Neural cell (in vitro differentiated cells): ENCODE measurements around the gene COL6A2. TPM values are rescaled to one million over a fixed set of nuclear protein-coding genes. Genes with fewer than 3 reads are reported as not detected.
"Not testable (repeated sequence)": the region's sequence is repeated elsewhere in the genome, so short reads cannot be mapped to it uniquely, and the experiment has no call there.

ENCODE experiments used
- H2AFZ ChIP-seq: fragments of 200-600, 300-800 bp; sonication (generic), shearing (Covaris generic); 2 replicates; pipeline ENCODE4 v1.6.0; 2014; ENCODE audit warnings: low read depth, mild to moderate bottlenecking, antibody characterized with exemption, low read length, moderate library complexity
- H3F3A ChIP-seq: fragments of 200-600 bp; shearing (Covaris generic); 2 replicates; pipeline ENCODE4 v1.6.1; 2016; ENCODE audit warnings: mild to moderate bottlenecking, moderate library complexity, mixed read lengths, antibody characterized with exemption, low read length; ENCODE audit not compliant: insufficient read depth, poor library complexity, severe bottlenecking
- H3K27ac ChIP-seq: fragments of 200-600, 300-800 bp; sonication (generic), shearing (Covaris generic); 2 replicates; pipeline ENCODE4 v1.5.1; 2014; ENCODE audit warnings: mild to moderate bottlenecking, low read length, moderate library complexity
- H3K27me3 ChIP-seq: fragments of 300-800, 200-600 bp; sonication (generic), shearing (Covaris generic); 2 replicates; pipeline ENCODE4 v1.6.0; 2014; ENCODE audit warnings: mild to moderate bottlenecking, low read depth, low read length, moderate library complexity; ENCODE audit not compliant: insufficient read depth
- H3K36me3 ChIP-seq: fragments of 300-800, 200-600 bp; sonication (generic), shearing (Covaris generic); 2 replicates; pipeline ENCODE4 v1.5.1; 2014; ENCODE audit warnings: mild to moderate bottlenecking, antibody characterized with exemption, low read length, moderate library complexity; ENCODE audit not compliant: insufficient read depth
- H3K4me2 ChIP-seq: fragments of 300-800, 200-600 bp; sonication (generic), shearing (Covaris generic); 2 replicates; pipeline ENCODE4 v1.6.0; 2014; ENCODE audit warnings: mild to moderate bottlenecking, low read length
- H3K4me3 ChIP-seq: fragments of 300-800, 200-600 bp; sonication (generic), shearing (Covaris generic); 2 replicates; pipeline ENCODE4 v1.5.1; 2014; ENCODE audit warnings: mild to moderate bottlenecking, low read length, moderate library complexity
- H3K79me2 ChIP-seq: fragments of 200-600 bp; shearing (Covaris generic); replicated peaks from 2 replicates; pipeline ENCODE4 v1.6.0; 2014; ENCODE audit warnings: mild to moderate bottlenecking, low read length, moderate library complexity; ENCODE audit not compliant: insufficient read depth
- H3K9ac ChIP-seq: fragments of 300-800, 200-600 bp; sonication (generic), shearing (Covaris generic); 2 replicates; pipeline ENCODE4 v1.6.1; 2016; ENCODE audit warnings: mild to moderate bottlenecking, low read length, mixed read lengths
- H3K9me2 ChIP-seq: fragments of 200-600 bp; shearing (Covaris generic); 2 replicates; pipeline ENCODE4 v1.6.1; 2016; ENCODE audit warnings: mild to moderate bottlenecking, low read length, mixed read lengths; ENCODE audit not compliant: insufficient read depth
- H3K9me3 ChIP-seq: fragments of 200-600, 300-800 bp; sonication (generic), shearing (Covaris generic); 2 replicates; pipeline ENCODE4 v1.6.1; 2016; ENCODE audit warnings: mild to moderate bottlenecking, mixed run types, low read length, moderate library complexity, mixed read lengths
- H4K20me1 ChIP-seq: fragments of 200-600 bp; shearing (Covaris generic); 2 replicates; pipeline ENCODE4 v1.6.1; 2016; ENCODE audit warnings: mild to moderate bottlenecking, mixed run types; ENCODE audit not compliant: insufficient read depth
- EP300 ChIP-seq: fragments of 450-650 bp; conservative IDR thresholded peaks from 2 replicates; pipeline ENCODE4 v1.6.1; 2014; ENCODE audit warnings: antibody characterized with exemption, mild to moderate bottlenecking, moderate library complexity; ENCODE audit not compliant: poor library complexity, severe bottlenecking
- EZH2 ChIP-seq: fragments of 200-600, 300-800 bp; shearing (Covaris generic), sonication (generic); IDR thresholded peaks from 2 replicates; pipeline ENCODE4 v1.6.1; 2014; ENCODE audit warnings: antibody characterized with exemption, low read length, borderline replicate concordance, mild to moderate bottlenecking; ENCODE audit not compliant: insufficient read depth, poor library complexity, severe bottlenecking
- MXI1 ChIP-seq: fragments of 450-650 bp; conservative IDR thresholded peaks from 2 replicates; pipeline ENCODE4 v1.6.1; 2014; ENCODE audit warnings: antibody characterized with exemption, mild to moderate bottlenecking; ENCODE audit not compliant: poor library complexity, severe bottlenecking
- POLR2AphosphoS5 ChIP-seq: IDR thresholded peaks from 2 replicates; pipeline ENCODE4 v1.6.1; 2012
- RAD21 ChIP-seq: fragments of 450-650 bp; conservative IDR thresholded peaks from 2 replicates; pipeline ENCODE4 v1.6.1; 2014; ENCODE audit warnings: antibody characterized with exemption, mild to moderate bottlenecking, moderate library complexity
- SMC3 ChIP-seq: fragments of 450-650 bp; conservative IDR thresholded peaks from 2 replicates; pipeline ENCODE4 v1.6.1; 2014; ENCODE audit warnings: antibody characterized with exemption, mild to moderate bottlenecking, moderate library complexity; ENCODE audit not compliant: poor library complexity
- TAF1 ChIP-seq: IDR thresholded peaks from 2 replicates; pipeline ENCODE4 v1.6.1; 2012; ENCODE audit warnings: low read depth
- polyA plus RNA-seq: library from polyadenylated mRNA; depleted of rRNA; stranded (reverse); fragments of >200 nt; gene quantifications from 2 replicates; pipeline ENCODE4 v1.2.3, GENCODE V29; 2014
- TF ChIP-seq, protein P1 (sequence below): fragments of 450-650 bp; IDR thresholded peaks from 2 replicates; pipeline ENCODE4 v1.5.1; 2014; ENCODE audit warnings: antibody characterized with exemption, mild to moderate bottlenecking, moderate library complexity; ENCODE audit not compliant: poor library complexity, severe bottlenecking
- TF ChIP-seq, protein P2 (sequence below): IDR thresholded peaks from 2 replicates; pipeline ENCODE4 v1.6.1; 2012; ENCODE audit warnings: borderline replicate concordance

Gene COL6A2
- polyA plus RNA-seq, 1 donor from 2014 or later: not detected

DNA sequence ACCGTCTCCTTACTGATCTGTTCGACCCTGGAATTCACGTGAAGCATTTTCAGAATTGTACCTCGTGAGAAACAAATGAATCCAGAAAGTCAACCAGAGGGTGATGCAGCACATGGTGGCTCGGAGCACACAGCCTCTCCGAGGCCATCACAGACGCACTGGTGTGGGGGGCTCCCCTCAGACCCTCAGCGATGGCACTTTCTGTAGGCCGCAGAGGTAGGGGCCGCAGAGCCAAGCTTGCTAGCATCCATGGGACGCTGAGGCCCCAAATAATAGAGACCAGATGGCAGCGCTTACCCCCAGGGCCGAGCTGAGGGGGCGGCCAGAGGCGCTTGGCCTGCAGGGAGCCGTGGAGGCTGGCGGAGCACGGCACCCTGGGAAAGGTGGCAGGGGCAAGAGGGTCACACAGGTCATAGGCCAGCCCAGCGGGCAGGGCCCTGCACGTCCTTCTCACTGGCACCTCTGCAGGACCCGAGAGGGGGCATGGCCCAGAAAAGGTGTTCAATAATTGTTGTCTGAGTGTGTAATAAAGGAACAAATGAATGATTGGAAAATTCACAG lies 28.1 kb upstream of the COL6A2 start:
- TF ChIP-seq MXI1 (no peak), RAD21 (no peak), EP300 (no peak), POLR2AphosphoS5 (no peak), EZH2 (no peak), SMC3 (no peak), TAF1 (no peak)
- TF ChIP-seq, protein P1, sequence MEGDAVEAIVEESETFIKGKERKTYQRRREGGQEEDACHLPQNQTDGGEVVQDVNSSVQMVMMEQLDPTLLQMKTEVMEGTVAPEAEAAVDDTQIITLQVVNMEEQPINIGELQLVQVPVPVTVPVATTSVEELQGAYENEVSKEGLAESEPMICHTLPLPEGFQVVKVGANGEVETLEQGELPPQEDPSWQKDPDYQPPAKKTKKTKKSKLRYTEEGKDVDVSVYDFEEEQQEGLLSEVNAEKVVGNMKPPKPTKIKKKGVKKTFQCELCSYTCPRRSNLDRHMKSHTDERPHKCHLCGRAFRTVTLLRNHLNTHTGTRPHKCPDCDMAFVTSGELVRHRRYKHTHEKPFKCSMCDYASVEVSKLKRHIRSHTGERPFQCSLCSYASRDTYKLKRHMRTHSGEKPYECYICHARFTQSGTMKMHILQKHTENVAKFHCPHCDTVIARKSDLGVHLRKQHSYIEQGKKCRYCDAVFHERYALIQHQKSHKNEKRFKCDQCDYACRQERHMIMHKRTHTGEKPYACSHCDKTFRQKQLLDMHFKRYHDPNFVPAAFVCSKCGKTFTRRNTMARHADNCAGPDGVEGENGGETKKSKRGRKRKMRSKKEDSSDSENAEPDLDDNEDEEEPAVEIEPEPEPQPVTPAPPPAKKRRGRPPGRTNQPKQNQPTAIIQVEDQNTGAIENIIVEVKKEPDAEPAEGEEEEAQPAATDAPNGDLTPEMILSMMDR: no peak
- TF ChIP-seq, protein P2, sequence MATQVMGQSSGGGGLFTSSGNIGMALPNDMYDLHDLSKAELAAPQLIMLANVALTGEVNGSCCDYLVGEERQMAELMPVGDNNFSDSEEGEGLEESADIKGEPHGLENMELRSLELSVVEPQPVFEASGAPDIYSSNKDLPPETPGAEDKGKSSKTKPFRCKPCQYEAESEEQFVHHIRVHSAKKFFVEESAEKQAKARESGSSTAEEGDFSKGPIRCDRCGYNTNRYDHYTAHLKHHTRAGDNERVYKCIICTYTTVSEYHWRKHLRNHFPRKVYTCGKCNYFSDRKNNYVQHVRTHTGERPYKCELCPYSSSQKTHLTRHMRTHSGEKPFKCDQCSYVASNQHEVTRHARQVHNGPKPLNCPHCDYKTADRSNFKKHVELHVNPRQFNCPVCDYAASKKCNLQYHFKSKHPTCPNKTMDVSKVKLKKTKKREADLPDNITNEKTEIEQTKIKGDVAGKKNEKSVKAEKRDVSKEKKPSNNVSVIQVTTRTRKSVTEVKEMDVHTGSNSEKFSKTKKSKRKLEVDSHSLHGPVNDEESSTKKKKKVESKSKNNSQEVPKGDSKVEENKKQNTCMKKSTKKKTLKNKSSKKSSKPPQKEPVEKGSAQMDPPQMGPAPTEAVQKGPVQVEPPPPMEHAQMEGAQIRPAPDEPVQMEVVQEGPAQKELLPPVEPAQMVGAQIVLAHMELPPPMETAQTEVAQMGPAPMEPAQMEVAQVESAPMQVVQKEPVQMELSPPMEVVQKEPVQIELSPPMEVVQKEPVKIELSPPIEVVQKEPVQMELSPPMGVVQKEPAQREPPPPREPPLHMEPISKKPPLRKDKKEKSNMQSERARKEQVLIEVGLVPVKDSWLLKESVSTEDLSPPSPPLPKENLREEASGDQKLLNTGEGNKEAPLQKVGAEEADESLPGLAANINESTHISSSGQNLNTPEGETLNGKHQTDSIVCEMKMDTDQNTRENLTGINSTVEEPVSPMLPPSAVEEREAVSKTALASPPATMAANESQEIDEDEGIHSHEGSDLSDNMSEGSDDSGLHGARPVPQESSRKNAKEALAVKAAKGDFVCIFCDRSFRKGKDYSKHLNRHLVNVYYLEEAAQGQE: no peak
- H4K20me1 ChIP-seq: no peaks in the 10 kb centered on the region
- no peak overlapping the region for H3K9ac ChIP-seq
- H3K9me3 ChIP-seq: no peaks in the 10 kb centered on the region
- no peak overlapping the region for H2AFZ ChIP-seq
- H3K4me3 ChIP-seq: no peak overlapping the region
- H3K27me3 ChIP-seq: no peaks in the 10 kb centered on the region
- no peaks in the 10 kb centered on the region for H3K36me3 ChIP-seq
- H3K9me2 ChIP-seq: no peaks in the 10 kb centered on the region
- H3K27ac ChIP-seq: no peak overlapping the region
- no peaks in the 10 kb centered on the region for H3K79me2 ChIP-seq
- H3K4me2 ChIP-seq: no peak overlapping the region
- H3F3A ChIP-seq: no peaks in the 10 kb centered on the region

DNA sequence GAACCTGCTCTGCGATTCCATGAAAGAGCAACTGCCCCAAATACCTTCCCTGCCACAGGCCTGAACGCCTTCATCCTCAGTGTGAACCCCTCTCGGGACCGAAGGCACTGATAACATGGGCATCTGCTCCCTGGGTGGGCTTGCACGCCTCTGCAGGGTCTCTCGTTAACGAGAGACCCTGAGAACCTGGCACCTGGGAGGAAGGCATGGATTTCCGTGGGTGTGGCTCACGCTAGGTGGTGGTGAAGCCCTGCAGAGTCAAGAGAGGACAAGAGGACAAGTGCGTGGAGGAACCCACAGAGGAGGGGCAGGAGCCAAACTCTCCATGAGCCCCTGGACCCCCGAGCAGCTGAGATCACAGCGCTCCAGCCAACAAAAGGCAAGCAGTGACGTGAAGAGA lies 26.8 kb upstream of the COL6A2 start:
- H3K9me3 ChIP-seq: no peaks in the 10 kb centered on the region
- no peak overlapping the region for H3K27ac ChIP-seq
- H3K4me3 ChIP-seq: no peak overlapping the region
- no peak overlapping the region for H2AFZ ChIP-seq
- H4K20me1 ChIP-seq: no peaks in the 10 kb centered on the region
- no peak overlapping the region for H3K9ac ChIP-seq
- no peak overlapping the region for H3K4me2 ChIP-seq
- H3K36me3 ChIP-seq: no peaks in the 10 kb centered on the region
- no peak for TF ChIP-seq MXI1
- TF ChIP-seq EZH2: no peak
- TF ChIP-seq EP300: no peak
- no peak for TF ChIP-seq POLR2AphosphoS5
- TF ChIP-seq, protein P2: no peak
- TF ChIP-seq, protein P1: no peak
- TF ChIP-seq TAF1: no peak
- no peak for TF ChIP-seq SMC3
- TF ChIP-seq RAD21: no peak
- no peaks in the 10 kb centered on the region for H3F3A ChIP-seq
- no peaks in the 10 kb centered on the region for H3K9me2 ChIP-seq
- no peaks in the 10 kb centered on the region for H3K27me3 ChIP-seq
- H3K79me2 ChIP-seq: no peaks in the 10 kb centered on the region

DNA sequence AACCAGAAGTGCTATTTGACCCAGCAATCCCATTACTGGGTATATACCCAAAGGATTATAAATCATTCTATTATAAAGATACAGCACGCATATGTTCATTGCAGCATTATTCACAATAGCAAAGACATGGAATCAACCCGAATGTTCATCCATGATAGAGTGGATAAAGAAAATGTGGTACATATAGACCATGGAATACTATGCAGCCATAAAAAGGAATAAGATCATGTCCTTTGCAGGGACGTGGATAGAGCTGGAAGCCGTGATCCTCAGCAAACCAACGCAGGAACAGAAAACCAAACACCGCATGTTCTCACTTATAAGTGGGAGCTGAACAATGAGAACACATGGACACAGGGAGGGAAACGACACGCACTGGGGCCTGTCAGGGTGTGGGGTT lies 21.2 kb upstream of the COL6A2 start:
- H3F3A ChIP-seq, H3K36me3 ChIP-seq, H3K27me3 ChIP-seq, H3K4me2 ChIP-seq, H4K20me1 ChIP-seq, H3K9me3 ChIP-seq, H3K4me3 ChIP-seq, H3K9ac ChIP-seq, H3K27ac ChIP-seq, H3K9me2 ChIP-seq, H2AFZ ChIP-seq, H3K79me2 ChIP-seq: not testable (repeated sequence)
